Brain microvascular endothelial cell (primary cell): Measurements from ENCODE around the gene NAPB.

ENCODE experiments used
- DNase-seq: peaks from one replicate; pipeline ENCODE4 v3.0.0-alpha.2; 2020
- H3K27ac ChIP-seq: fragments of 250-450 bp; sonication (Bioruptor Pico); 2 replicates; pipeline ENCODE4 v1.5.1; 2020; ENCODE audit warnings: mild to moderate bottlenecking, moderate library complexity
- H3K27me3 ChIP-seq: fragments of 250-450 bp; sonication (Bioruptor Pico); replicated peaks from 2 replicates; pipeline ENCODE4 v1.5.1; 2020; ENCODE audit warnings: mild to moderate bottlenecking
- H3K36me3 ChIP-seq: fragments of 250-450 bp; sonication (Bioruptor Pico); replicated peaks from 2 replicates; pipeline ENCODE4 v1.5.1; 2020; ENCODE audit warnings: mild to moderate bottlenecking
- H3K4me3 ChIP-seq: 2 replicates; pipeline ENCODE4 v1.5.1; 2011; ENCODE audit warnings: low read depth, mild to moderate bottlenecking, control low read depth, low read length, moderate library complexity
- CTCF ChIP-seq: IDR thresholded peaks from 2 replicates; pipeline ENCODE4 v1.5.1; 2011; ENCODE audit warnings: low read depth, mild to moderate bottlenecking, moderate library complexity, low read length, control low read depth, inconsistent platforms; ENCODE audit errors: missing control alignments
- in situ Hi-C: cut with HindIII; loops from 2 replicates; pipeline ENCODE4 v1.10.0; 2017; ENCODE audit warnings: low sequenced_read_pairs, low pct_ligation_motif_present

Gene NAPB

GRCh38 chr20:23361119-23361475 is 60.2 kb downstream of the NAPB start:
- no peak for DNase-seq
- no peak for TF ChIP-seq CTCF
- Histone ChIP-seq H3K27me3 (no peaks in the 10 kb centered on the region), H3K36me3 (peaks cover 13% of the 10 kb centered on the region), H3K27ac (peak overlapping the region; percentile 95), H3K4me3 (peak overlapping the region; percentile 67)
- in situ Hi-C loops = no loop called here

- no peak for TF ChIP-seq CTCF
- H3K4me3 ChIP-seq = no peak overlapping the region
- H3K27ac ChIP-seq = no peak overlapping the region
- H3K27me3 ChIP-seq = no peaks in the 10 kb centered on the region
- DNase-seq = no peak
- in situ Hi-C loops = no loop called here
- peaks cover 14% of the 10 kb centered on the region for H3K36me3 ChIP-seq
Observed at GRCh38 chr20:23360531-23360930, 60.8 kb downstream of the NAPB start.

GRCh38 chr20:23358923-23359593 is 62.2 kb downstream of the NAPB start:
- TF ChIP-seq CTCF = no peak
- no peak for DNase-seq
- no peak overlapping the region for H3K27ac ChIP-seq
- in situ Hi-C loops = no loop called here
- peaks cover 10% of the 10 kb centered on the region for H3K36me3 ChIP-seq
- H3K4me3 ChIP-seq = no peak overlapping the region
- no peaks in the 10 kb centered on the region for H3K27me3 ChIP-seq

- Histone ChIP-seq H3K27me3 (no peaks in the 10 kb centered on the region), H3K36me3 (peaks cover 10% of the 10 kb centered on the region), H3K4me3 (peak overlapping the region; percentile 47), H3K27ac (peak overlapping the region; percentile 87)
- TF ChIP-seq CTCF = no peak
- no peak for DNase-seq
- in situ Hi-C loops = no loop called here
Observed at GRCh38 chr20:23358563-23358906, 62.8 kb downstream of the NAPB start.

GRCh38 chr20:23357767-23358562 is 63.3 kb downstream of the NAPB start:
- in situ Hi-C loops = no loop called here
- Histone ChIP-seq H3K27me3 (no peaks in the 10 kb centered on the region), H3K4me3 (peak overlapping the region; percentile 86), H3K36me3 (peaks cover 10% of the 10 kb centered on the region), H3K27ac (peak overlapping the region; percentile 87)
- TF ChIP-seq CTCF = no peak
- DNase-seq = peak; percentile 100
